HG03378 (cell line): ENCODE measurements around the gene ELP1.

Source experiments
- ATAC-seq: cut with Tn5 transposase; IDR thresholded peaks from one replicate; pipeline ENCODE4 v1.9.1; 2021; ENCODE audit warnings: mild to moderate bottlenecking, moderate library complexity; ENCODE audit not compliant: unreplicated experiment

The ELP1 gene

DNA sequence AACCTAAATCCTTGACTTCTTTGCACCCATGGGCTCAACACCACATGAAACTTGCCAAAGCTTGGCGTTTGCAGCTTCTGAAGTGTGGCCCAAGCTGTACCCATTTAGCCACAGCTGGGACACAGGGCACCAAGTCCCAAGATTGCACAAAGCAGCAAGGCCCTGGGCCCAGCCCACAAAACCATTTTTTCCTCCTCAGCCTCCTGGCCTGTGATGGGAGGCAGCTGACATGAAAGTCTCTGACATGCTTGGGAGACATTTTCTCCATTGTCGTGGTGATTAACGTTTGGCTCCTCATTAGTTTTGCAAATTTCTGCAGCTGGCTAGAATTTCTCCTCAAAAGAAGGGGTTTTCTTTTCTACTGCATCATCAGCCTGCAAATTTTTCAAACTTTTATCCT lies 110.1 kb downstream of the ELP1 start:
- no peak for ATAC-seq
